Subcutaneous adipose tissue (tissue), 4 donors: ENCODE measurements around the gene FANK1. TPM values are rescaled to one million over a fixed set of nuclear protein-coding genes. Genes with fewer than 3 reads are reported as not detected.

Experiments used
- CTCF ChIP-seq: fragments of 450-650 bp; IDR thresholded peaks from one replicate; pipeline ENCODE4 v1.5.1; 2016; ENCODE audit warnings: low read depth, mild to moderate bottlenecking, control low read depth, antibody characterized with exemption, moderate library complexity
- total RNA-seq, 4 donors: library from RNA; depleted of rRNA; stranded (reverse); fragments of >200 nt; gene quantifications; one replicate each; pipeline ENCODE4 v1.1.0, GENCODE V29; 2016

Gene FANK1
- total RNA-seq, 4 donors from 2014 or later = 0.44 to 4.6 (median 2.2) TPM

GRCh38 chr10:126015413-126015812 is 119.0 kb downstream of the FANK1 start:
- no peak for TF ChIP-seq CTCF

- no peak for TF ChIP-seq CTCF
Observed at GRCh38 chr10:126016156-126016805, 119.9 kb downstream of the FANK1 start.

- no peak for TF ChIP-seq CTCF
Observed at GRCh38 chr10:126016882-126017281, 120.5 kb downstream of the FANK1 start.

- TF ChIP-seq CTCF = no peak
Observed at GRCh38 chr10:126017961-126018560, 121.7 kb downstream of the FANK1 start.

GRCh38 chr10:126021833-126022500 is 125.6 kb downstream of the FANK1 start:
- TF ChIP-seq CTCF = no peak

GRCh38 chr10:126022841-126023240 is 126.5 kb downstream of the FANK1 start:
- no peak for TF ChIP-seq CTCF

- TF ChIP-seq CTCF = no peak
Observed at GRCh38 chr10:126027692-126028091, 131.3 kb downstream of the FANK1 start.
